Natural killer cell (primary cell): ENCODE measurements around the gene TRIM29. TPM values are rescaled to one million over a fixed set of nuclear protein-coding genes. Genes with fewer than 3 reads are reported as not detected.

Experiments
- ATAC-seq, 3 donors: fragments of 150-1000 bp in 2 of 3; fragments of 200-7000 bp in 1 of 3; cut with Tn5 transposase; 1 replicate in 1 of 3; 2 replicates in 2 of 3; pipeline ENCODE4 v1.10.0; 2021; ENCODE audit warnings: mild to moderate bottlenecking in 2 of 3, moderate library complexity in 2 of 3
- DNase-seq, 2 donors: peaks; one replicate each; pipeline versions ENCODE4 v3.0.0 to v3.0.0-alpha.2; 2013 to 2021; ENCODE audit warnings: mixed read lengths in 1 of 2
- H3K27ac ChIP-seq: one replicate; pipeline ENCODE4 v1.5.1; 2013; ENCODE audit warnings: mild to moderate bottlenecking, low read length
- H3K27me3 ChIP-seq: one replicate; pipeline ENCODE4 v1.6.1; 2013; ENCODE audit warnings: low read length; ENCODE audit not compliant: control insufficient read depth, insufficient read depth
- H3K36me3 ChIP-seq: one replicate; pipeline ENCODE4 v1.6.1; 2013; ENCODE audit warnings: low read length; ENCODE audit not compliant: control insufficient read depth, insufficient read depth
- H3K4me1 ChIP-seq: one replicate; pipeline ENCODE4 v1.6.1; 2013; ENCODE audit warnings: low read length; ENCODE audit not compliant: control insufficient read depth, insufficient read depth
- H3K4me3 ChIP-seq: one replicate; pipeline ENCODE4 v1.5.1; 2013; ENCODE audit warnings: low read length
- H3K9me3 ChIP-seq: one replicate; pipeline ENCODE4 v1.6.1; 2013; ENCODE audit warnings: low read length; ENCODE audit not compliant: control insufficient read depth, insufficient read depth
- H3K27ac Mint-ChIP-seq, 2 donors: one replicate each; pipeline ENCODE4 v1.8.0; 2022; ENCODE audit warnings: mild to moderate bottlenecking in 2 of 2, mixed read lengths in 2 of 2, moderate library complexity in 1 of 2
- H3K27me3 Mint-ChIP-seq, 2 donors: one replicate each; pipeline ENCODE4 v1.8.0; 2022; ENCODE audit warnings: low read depth in 2 of 2, mixed read lengths in 2 of 2
- H3K36me3 Mint-ChIP-seq: one replicate; pipeline ENCODE4 v1.8.0; 2022; ENCODE audit warnings: mixed read lengths
- H3K4me1 Mint-ChIP-seq, 2 donors: one replicate each; pipeline ENCODE4 v1.8.0; 2022; ENCODE audit warnings: mixed read lengths in 2 of 2
- H3K4me3 Mint-ChIP-seq: one replicate; pipeline ENCODE4 v1.8.0; 2022; ENCODE audit warnings: mild to moderate bottlenecking, moderate library complexity, mixed read lengths
- H3K9me3 Mint-ChIP-seq, 2 donors: one replicate each; pipeline ENCODE4 v1.8.0; 2022; ENCODE audit warnings: mixed read lengths in 2 of 2
- CTCF ChIP-seq: fragments of 200-600 bp; IDR thresholded peaks from one replicate; pipeline ENCODE4 v1.8.0; 2022; ENCODE audit warnings: antibody characterized with exemption
- WGBS: methylation state at CpG from one replicate; pipeline ENCODE4 v1.1.7; 2013; ENCODE audit warnings: missing lambda C conversion rate; ENCODE audit not compliant: insufficient coverage; 5-methylcytosine and 5-hydroxymethylcytosine counted together
- intact Hi-C: fragments of 100-400 bp; cut with micrococcal nuclease; formaldehyde crosslinking; loops from one replicate; pipeline ENCODE4 v1.14.2; 2022
- total RNA-seq, 4 donors: library from RNA; stranded (reverse); fragments of 120-200 nt in 1 of 4; gene quantifications; one replicate each; pipeline versions ENCODE4 v1.2.3 to v1.2.4, GENCODE V29; 2013 to 2022

TRIM29 gene
- total RNA-seq, 3 donors from 2014 or later (not counting 1 experiment from before 2014, with no cell fraction given): not detected

DNA sequence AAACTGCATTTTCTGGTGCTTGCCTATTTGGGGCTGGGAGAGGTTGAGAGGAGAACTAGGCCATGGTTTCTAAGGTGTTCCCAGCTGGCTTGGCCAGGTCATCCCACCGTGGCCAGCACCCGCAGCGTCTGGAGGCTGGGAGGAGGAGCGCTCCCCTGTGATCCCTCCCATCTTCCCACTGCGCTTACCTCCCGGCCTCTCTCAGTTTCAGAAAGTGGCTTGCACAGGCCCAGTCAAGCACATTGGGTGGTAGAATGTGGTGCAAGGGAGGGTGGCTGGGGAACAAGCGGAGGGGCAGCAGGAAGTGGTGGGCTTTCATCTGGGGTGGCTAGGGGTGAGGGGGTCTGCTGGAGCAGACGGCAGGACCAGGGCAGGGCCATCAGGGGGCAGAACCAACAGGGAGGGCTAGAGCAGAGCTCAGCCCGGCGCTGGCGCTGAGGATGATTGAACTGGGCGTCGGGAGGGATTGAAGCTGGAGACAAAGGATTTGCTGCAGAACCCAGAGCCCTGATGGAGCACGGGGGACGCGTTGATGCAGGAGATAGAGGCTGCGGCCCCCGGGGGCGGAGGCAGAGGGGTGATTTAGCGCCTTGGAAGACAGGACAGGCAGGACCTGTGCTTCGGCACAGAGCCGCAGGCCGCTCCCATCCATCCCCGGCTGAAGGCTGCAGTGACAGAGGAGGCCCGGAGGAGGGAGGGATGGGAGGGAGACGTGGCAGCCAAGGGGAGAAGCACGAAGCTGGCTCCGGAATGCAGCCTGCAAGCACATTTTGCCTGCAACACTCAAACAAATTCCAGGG, 76.0 kb downstream of the TRIM29 start:
- no peaks in the 10 kb centered on the region for H3K9me3 Mint-ChIP-seq
- no peak overlapping the region for H3K4me3 Mint-ChIP-seq
- no peak for DNase-seq
- H3K36me3 ChIP-seq: no peaks in the 10 kb centered on the region
- no peaks in the 10 kb centered on the region for H3K36me3 Mint-ChIP-seq
- H3K4me3 ChIP-seq: no peak overlapping the region
- H3K9me3 ChIP-seq: no peaks in the 10 kb centered on the region
- WGBS: 71% methylated on average over 28 of the region's 28 CpGs
- no peaks in the 10 kb centered on the region for H3K4me1 Mint-ChIP-seq
- H3K27ac ChIP-seq: no peak overlapping the region
- intact Hi-C loops: no loop called here
- ATAC-seq: no peak
- no peaks in the 10 kb centered on the region for H3K27me3 ChIP-seq
- peaks cover 18% of the 10 kb centered on the region in 2 donors for H3K27me3 Mint-ChIP-seq
- no peak for TF ChIP-seq CTCF
- no peak overlapping the region for H3K27ac Mint-ChIP-seq
- no peaks in the 10 kb centered on the region for H3K4me1 ChIP-seq

Other genes with a start within 250 kb of the TRIM29 start
- 1 to 10 TPM; 2.8 to 5.1 (median 3.8) TPM for gene OAF, start 72.9 kb upstream of the TRIM29 start, total RNA-seq
- gene POU2F3, start 102.0 kb upstream of the TRIM29 start, total RNA-seq: not detected
- not detected for gene TLCD5, start 187.2 kb upstream of the TRIM29 start, total RNA-seq
- 10 to 100 TPM; 38.4 to 52.3 (median 42.1) TPM for gene ARHGEF12, start 198.3 kb upstream of the TRIM29 start, total RNA-seq